NCI-H2107 (cell line): ENCODE results near the gene CFC1.
"Not testable (repeated sequence)": the region's sequence is repeated elsewhere in the genome, so short reads cannot be mapped to it uniquely, and the experiment has no call there.

Source experiments
- DNase-seq: peaks from one replicate; lab custom pipeline; 2025; lab: John Stamatoyannopoulos, UW

The CFC1 gene

GRCh38 chr2:130582970-130583369, 16.4 kb downstream of the CFC1 start:
- not testable (repeated sequence) for DNase-seq

GRCh38 chr2:130581491-130581890, 17.9 kb downstream of the CFC1 start:
- DNase-seq, result not testable (repeated sequence)

GRCh38 chr2:130579121-130579520, 20.3 kb downstream of the CFC1 start:
- not testable (repeated sequence) for DNase-seq

- not testable (repeated sequence) for DNase-seq
Measured at GRCh38 chr2:130577559-130577958, 21.8 kb downstream of the CFC1 start.

GRCh38 chr2:130576209-130576784, 23.1 kb downstream of the CFC1 start:
- DNase-seq, result not testable (repeated sequence)

- DNase-seq, result not testable (repeated sequence)
Measured at GRCh38 chr2:130574230-130574629, 25.1 kb downstream of the CFC1 start.

GRCh38 chr2:130571929-130572328, 27.4 kb downstream of the CFC1 start:
- not testable (repeated sequence) for DNase-seq

- DNase-seq, result not testable (repeated sequence)
Measured at GRCh38 chr2:130566165-130566564, 33.2 kb downstream of the CFC1 start.

- DNase-seq, result not testable (repeated sequence)
Measured at GRCh38 chr2:130556441-130556840, 42.9 kb downstream of the CFC1 start.

- not testable (repeated sequence) for DNase-seq
Measured at GRCh38 chr2:130554178-130554577, 45.2 kb downstream of the CFC1 start.

GRCh38 chr2:130549475-130549874, 49.9 kb downstream of the CFC1 start:
- not testable (repeated sequence) for DNase-seq

- not testable (repeated sequence) for DNase-seq
Measured at GRCh38 chr2:130548418-130548817, 51.0 kb downstream of the CFC1 start.

GRCh38 chr2:130544978-130545377, 54.4 kb downstream of the CFC1 start:
- not testable (repeated sequence) for DNase-seq

GRCh38 chr2:130543785-130544528, 55.4 kb downstream of the CFC1 start:
- DNase-seq, result not testable (repeated sequence)

GRCh38 chr2:130542789-130543188, 56.6 kb downstream of the CFC1 start:
- not testable (repeated sequence) for DNase-seq
